ENCODE data around the gene IPO11. TPM values are rescaled to one million over a fixed set of nuclear protein-coding genes. Genes with fewer than 3 reads are reported as not detected.

IPO11 gene
- total RNA-seq, 1 donor from 2014 or later = 96.0 TPM

DNA sequence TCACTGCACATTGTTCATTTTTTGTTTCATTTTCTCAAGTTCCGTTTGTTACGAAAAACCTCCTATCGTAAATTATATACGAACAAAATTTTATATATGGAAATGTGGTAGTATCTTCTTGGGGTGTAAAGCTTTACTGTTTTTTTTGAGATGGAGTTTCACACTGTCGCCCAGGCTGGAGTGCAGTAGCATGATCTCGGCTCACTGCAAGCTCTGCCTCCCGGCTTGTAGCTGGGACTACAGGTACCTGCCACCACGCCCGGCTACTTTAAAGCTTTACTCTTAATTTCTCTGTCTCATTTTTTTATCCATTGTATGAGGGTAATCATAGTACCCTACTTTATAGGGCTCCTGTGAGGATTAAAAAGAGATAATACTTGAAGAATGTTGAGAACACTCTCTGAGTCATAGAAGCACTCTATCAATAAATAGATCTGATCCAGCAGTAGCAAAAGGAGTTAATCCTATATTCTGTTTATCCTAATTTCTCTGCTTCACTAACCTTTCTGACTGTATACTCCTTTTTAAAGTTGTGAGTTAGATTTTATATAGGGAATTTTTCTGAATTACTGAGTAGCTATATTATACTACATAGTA lies 160.5 kb downstream of the IPO11 start:
- Mint-ChIP-seq H3K36me3 (ENCODE audit: low read depth, unreplicated experiment) (peaks cover 2% of the 10 kb centered on the region), H3K27me3 (ENCODE audit: unreplicated experiment) (no peaks in the 10 kb centered on the region), H3K27ac (ENCODE audit: unreplicated experiment) (no peak overlapping the region), H3K4me1 (ENCODE audit: unreplicated experiment) (peaks cover 31% of the 10 kb centered on the region), H3K4me3 (ENCODE audit: unreplicated experiment) (no peak overlapping the region), H3K9me3 (ENCODE audit: unreplicated experiment) (no peaks in the 10 kb centered on the region)
- DNase-seq (ENCODE audit: low spot score) = no peak
- TF ChIP-seq, protein P1, sequence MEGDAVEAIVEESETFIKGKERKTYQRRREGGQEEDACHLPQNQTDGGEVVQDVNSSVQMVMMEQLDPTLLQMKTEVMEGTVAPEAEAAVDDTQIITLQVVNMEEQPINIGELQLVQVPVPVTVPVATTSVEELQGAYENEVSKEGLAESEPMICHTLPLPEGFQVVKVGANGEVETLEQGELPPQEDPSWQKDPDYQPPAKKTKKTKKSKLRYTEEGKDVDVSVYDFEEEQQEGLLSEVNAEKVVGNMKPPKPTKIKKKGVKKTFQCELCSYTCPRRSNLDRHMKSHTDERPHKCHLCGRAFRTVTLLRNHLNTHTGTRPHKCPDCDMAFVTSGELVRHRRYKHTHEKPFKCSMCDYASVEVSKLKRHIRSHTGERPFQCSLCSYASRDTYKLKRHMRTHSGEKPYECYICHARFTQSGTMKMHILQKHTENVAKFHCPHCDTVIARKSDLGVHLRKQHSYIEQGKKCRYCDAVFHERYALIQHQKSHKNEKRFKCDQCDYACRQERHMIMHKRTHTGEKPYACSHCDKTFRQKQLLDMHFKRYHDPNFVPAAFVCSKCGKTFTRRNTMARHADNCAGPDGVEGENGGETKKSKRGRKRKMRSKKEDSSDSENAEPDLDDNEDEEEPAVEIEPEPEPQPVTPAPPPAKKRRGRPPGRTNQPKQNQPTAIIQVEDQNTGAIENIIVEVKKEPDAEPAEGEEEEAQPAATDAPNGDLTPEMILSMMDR (IDR thresholded peaks at IDR 0.05; ENCODE audit: unreplicated experiment) = no peak

DNA sequence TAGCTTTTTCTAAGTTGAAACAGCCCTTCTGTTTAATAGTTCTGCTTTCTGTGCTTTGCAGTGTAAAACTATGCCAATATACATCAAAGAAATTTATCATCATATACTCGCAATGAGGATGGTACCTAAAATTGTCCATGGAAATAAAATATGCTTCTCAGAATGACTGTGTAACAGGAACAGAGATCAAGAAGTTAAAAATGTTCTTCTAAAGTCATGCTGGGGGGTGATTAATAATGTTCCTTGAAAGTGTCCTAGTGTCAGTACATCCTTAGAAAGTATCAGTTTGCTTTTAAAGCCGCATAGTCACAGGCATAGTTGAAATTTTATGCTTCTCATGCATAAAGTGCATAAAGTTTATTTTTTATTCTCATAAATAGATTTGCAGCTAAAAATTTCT lies 162.0 kb downstream of the IPO11 start:
- H3K27me3 Mint-ChIP-seq (ENCODE audit: unreplicated experiment) = peaks cover 2% of the 10 kb centered on the region

DNA sequence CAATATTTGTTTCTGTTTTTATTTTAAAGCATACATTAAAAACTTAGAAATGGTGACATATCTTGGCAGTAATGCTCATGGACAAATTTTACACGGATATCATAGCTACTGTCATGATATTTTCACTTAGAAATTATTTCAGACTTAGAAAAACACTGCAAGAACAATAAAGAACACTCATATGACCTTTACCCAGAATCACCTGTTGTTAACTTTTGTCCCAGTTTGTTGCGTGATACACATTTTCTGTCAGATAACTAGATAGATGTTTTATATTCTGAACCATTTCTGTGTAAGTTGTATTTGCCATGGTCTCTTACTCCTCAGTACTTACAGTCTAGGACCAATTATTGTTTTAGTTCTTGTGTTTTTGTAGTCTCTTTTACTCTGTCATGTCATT lies 162.5 kb downstream of the IPO11 start:
- Mint-ChIP-seq H3K9me3 (ENCODE audit: unreplicated experiment) (no peaks in the 10 kb centered on the region), H3K27ac (ENCODE audit: unreplicated experiment) (peak overlapping the region; percentile 25), H3K4me1 (ENCODE audit: unreplicated experiment) (peaks cover 31% of the 10 kb centered on the region), H3K36me3 (ENCODE audit: low read depth, unreplicated experiment) (no peaks in the 10 kb centered on the region), H3K4me3 (ENCODE audit: unreplicated experiment) (no peak overlapping the region), H3K27me3 (ENCODE audit: unreplicated experiment) (peaks cover 2% of the 10 kb centered on the region)
- TF ChIP-seq, protein P1 (IDR thresholded peaks at IDR 0.05; ENCODE audit: unreplicated experiment) = no peak
- no peak for DNase-seq (ENCODE audit: low spot score)

More for the DNA sequence above, 162.0 kb downstream of the IPO11 start:
- Mint-ChIP-seq H3K9me3 (ENCODE audit: unreplicated experiment) (no peaks in the 10 kb centered on the region), H3K4me3 (ENCODE audit: unreplicated experiment) (no peak overlapping the region), H3K4me1 (ENCODE audit: unreplicated experiment) (peaks cover 31% of the 10 kb centered on the region), H3K27ac (ENCODE audit: unreplicated experiment) (no peak overlapping the region), H3K36me3 (ENCODE audit: low read depth, unreplicated experiment) (no peaks in the 10 kb centered on the region)
- TF ChIP-seq, protein P1 (IDR thresholded peaks at IDR 0.05; ENCODE audit: unreplicated experiment) = no peak
- no peak for DNase-seq (ENCODE audit: low spot score)

DNA sequence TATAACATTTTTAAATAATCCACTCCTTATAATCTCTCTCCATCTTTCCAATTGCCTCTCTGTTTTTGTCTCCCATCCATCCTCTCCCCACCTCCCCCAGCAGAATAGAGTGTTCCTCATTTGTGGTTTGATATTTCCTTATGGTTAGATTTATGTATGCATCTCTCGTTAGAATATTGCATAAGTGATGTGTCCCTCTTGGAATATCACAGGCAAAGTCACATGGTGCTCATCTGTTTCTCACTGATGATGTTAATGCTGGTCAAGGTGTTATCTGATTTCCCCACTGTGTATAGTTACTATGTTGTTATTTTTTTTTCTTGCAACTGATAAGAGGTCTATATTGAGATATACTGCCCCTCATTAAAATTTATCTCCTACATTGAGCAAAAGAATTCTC lies 162.9 kb downstream of the IPO11 start:
- DNase-seq (ENCODE audit: low spot score) = no peak
- H3K27me3 Mint-ChIP-seq (ENCODE audit: unreplicated experiment) = peaks cover 2% of the 10 kb centered on the region
- peaks cover 35% of the 10 kb centered on the region for H3K4me1 Mint-ChIP-seq (ENCODE audit: unreplicated experiment)
- TF ChIP-seq, protein P1 (IDR thresholded peaks at IDR 0.05; ENCODE audit: unreplicated experiment) = no peak
- H3K27ac Mint-ChIP-seq (ENCODE audit: unreplicated experiment) = peak overlapping the region; percentile 93
- no peak overlapping the region for H3K4me3 Mint-ChIP-seq (ENCODE audit: unreplicated experiment)
- no peaks in the 10 kb centered on the region for H3K9me3 Mint-ChIP-seq (ENCODE audit: unreplicated experiment)
- H3K36me3 Mint-ChIP-seq (ENCODE audit: low read depth, unreplicated experiment) = peaks cover 3% of the 10 kb centered on the region

DNA sequence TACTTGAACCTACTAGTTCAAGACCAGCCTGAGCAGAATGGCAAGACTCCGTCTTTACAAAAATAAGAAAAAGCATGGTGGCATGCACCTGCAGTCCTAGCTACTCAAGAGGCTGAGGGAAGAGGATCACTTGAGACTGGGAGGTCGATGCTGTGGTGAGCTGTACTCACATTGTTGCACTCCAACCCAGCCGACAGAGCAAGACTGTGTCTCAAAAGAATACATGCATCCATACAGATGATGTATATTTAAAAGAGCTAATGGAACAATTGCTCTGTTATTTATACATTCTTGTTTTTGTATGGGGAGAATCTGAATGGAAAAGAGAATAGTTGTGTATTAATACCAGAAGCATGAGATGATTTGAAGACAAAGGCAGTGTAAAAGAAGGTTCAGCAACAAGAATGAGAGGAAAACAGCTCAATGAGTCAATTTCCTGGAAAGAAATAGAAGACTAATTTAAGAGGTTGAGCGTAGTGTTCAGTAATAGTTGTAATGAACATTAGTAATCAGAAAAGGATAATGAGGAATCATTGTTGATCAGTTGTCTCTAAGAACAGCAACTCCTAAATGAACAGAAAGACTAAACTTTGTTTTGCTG lies 164.1 kb downstream of the IPO11 start:
- Mint-ChIP-seq H3K36me3 (ENCODE audit: low read depth, unreplicated experiment) (peaks cover 9% of the 10 kb centered on the region), H3K4me1 (ENCODE audit: unreplicated experiment) (peaks cover 43% of the 10 kb centered on the region), H3K27ac (ENCODE audit: unreplicated experiment) (peak overlapping the region; percentile 93), H3K4me3 (ENCODE audit: unreplicated experiment) (no peak overlapping the region), H3K27me3 (ENCODE audit: unreplicated experiment) (peaks cover 3% of the 10 kb centered on the region), H3K9me3 (ENCODE audit: unreplicated experiment) (no peaks in the 10 kb centered on the region)
- no peak for DNase-seq (ENCODE audit: low spot score)
- TF ChIP-seq, protein P1 (IDR thresholded peaks at IDR 0.05; ENCODE audit: unreplicated experiment) = no peak

Measured in endothelial cell (in vitro differentiated cells).